Stimulated activated CD4-positive, alpha-beta T cell treated with anti-CD3 and anti-CD28 coated beads, Interleukin-2, amount 100 ng/mL, for 4 hours (primary cell): ENCODE data around the gene CYS1.
"Not testable (repeated sequence)": the region's sequence is repeated elsewhere in the genome, so short reads cannot be mapped to it uniquely, and the experiment has no call there.

Experiments used
- DNase-seq: peaks from one replicate; pipeline ENCODE4 v3.0.0-alpha.2; 2020; ENCODE audit warnings: low read depth

Gene CYS1

DNA sequence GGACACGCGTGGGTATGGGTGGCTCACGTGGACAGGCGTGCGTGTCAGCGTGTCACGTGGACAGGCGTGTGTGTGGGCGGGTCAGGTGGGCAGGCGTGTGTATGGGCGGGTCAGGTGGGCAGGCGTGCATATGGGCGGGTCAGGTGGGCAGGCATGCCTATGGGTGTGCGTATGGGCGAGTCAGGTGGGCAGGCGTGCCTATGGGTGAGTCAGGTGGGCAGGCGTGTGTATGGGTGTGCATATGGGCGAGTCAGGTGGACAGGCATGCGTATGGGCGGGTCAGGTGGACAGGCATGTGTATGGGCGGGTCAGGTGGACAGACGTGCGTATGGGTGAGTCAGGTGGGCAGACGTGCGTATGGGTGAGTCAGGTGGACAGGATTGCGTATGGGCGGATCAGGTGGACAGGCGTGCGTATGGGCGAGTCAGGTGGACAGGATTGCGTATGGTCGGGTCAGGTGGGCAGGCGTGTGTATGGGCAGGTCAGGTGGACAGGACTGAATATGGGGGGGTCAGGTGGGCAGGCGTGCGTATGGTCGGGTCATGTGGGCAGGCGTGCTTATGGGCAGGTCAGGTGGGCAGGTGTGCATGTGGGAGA lies 67.7 kb downstream of the CYS1 start:
- not testable (repeated sequence) for DNase-seq

DNA sequence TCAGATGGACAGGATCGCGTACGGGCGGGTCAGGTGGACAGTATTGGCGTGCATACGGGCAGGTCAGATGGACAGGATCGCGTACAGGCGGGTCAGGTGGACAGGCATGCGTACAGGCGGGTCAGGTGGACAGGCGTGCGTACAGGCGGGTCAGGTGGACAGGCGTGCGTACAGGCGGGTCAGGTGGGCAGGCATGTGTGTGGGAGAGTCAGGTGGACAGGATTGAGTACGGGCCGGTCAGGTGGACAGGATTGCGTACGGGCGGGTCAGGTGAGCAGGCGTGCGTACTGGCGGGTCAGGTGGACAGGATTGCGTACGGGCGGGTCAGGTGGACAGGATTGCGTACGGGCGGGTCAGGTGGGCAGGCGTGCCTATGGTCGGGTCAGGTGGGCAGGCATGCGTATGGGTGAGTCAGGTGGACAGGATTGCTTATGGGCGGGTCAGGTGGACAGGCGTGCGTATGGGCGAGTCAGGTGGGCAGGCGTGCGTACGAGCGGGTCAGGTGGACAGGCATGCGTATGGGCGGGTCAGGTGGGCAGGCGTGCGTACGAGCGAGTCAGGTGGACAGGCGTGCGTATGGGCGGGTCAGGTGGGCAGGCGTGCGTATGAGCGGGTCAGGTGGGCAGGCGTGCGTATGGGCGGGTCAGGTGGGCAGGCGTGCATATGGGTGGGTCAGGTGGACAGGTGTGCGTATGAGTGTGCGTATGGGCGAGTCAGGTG lies 68.4 kb downstream of the CYS1 start:
- DNase-seq: not testable (repeated sequence)

DNA sequence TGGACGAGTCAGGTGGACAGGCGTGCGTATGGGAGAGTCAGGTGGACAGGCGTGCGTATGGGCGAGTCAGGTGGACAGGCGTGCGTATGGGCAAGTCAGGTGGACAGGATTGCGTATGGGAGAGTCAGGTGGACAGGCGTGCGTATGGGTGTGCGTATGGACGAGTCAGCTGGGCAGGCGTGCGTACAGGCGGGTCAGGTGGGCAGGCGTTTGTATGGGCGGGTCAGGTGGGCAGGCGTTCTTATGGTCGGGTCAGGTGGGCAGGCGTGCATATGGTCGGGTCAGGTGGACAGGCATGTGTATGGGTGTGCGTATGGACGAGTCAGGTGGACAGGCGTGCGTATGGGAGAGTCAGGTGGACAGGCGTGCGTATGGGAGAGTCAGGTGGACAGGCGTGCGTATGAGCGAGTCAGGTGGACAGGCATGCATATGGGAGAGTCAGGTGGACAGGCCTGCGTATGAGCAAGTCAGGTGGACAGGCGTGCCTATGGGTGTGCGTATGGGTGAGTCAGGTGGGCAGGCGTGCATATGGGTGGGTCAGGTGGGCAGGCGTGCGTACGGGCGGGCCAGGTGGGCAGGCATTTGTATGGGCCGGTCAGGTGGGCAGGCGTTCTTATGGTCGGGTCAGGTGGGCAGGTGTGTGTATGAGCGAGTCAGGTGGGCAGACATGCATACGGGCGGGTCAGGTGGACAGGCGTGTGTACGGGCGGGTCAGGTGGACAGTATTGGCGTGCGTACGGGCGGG lies 69.2 kb downstream of the CYS1 start:
- DNase-seq: not testable (repeated sequence)

GRCh38 chr2:10009811-10010781 lies 70.1 kb downstream of the CYS1 start:
- DNase-seq: no peak

DNA sequence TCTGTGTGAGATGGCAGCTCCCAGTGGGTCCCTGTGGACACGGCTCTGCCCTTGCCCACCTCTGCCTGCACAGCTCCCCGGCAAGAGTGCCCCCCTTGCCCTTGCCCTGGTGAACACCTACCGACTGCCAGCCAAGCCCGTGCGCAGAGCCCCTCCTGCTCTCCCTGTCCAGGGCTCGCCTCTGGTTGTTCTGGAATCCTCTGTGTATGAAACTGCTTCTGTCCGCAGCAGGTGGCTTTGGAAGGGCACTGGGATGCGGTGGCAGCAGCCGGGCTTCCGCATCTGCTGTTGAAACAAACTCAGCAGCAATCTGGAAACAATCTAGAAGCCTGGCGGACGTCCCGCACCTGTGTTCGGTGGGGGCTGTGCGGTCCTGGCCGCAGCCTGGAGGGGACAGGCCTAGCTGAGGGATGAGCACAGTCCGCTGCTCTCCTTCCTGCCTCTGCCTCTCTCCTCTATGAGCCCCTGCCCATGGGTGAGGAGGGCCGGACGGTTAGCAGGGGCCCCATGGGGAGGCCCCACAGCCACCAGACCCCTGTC lies 70.9 kb downstream of the CYS1 start:
- DNase-seq: no peak

- no peak for DNase-seq
Observed at GRCh38 chr2:10008809-10009176, 71.4 kb downstream of the CYS1 start.

DNA sequence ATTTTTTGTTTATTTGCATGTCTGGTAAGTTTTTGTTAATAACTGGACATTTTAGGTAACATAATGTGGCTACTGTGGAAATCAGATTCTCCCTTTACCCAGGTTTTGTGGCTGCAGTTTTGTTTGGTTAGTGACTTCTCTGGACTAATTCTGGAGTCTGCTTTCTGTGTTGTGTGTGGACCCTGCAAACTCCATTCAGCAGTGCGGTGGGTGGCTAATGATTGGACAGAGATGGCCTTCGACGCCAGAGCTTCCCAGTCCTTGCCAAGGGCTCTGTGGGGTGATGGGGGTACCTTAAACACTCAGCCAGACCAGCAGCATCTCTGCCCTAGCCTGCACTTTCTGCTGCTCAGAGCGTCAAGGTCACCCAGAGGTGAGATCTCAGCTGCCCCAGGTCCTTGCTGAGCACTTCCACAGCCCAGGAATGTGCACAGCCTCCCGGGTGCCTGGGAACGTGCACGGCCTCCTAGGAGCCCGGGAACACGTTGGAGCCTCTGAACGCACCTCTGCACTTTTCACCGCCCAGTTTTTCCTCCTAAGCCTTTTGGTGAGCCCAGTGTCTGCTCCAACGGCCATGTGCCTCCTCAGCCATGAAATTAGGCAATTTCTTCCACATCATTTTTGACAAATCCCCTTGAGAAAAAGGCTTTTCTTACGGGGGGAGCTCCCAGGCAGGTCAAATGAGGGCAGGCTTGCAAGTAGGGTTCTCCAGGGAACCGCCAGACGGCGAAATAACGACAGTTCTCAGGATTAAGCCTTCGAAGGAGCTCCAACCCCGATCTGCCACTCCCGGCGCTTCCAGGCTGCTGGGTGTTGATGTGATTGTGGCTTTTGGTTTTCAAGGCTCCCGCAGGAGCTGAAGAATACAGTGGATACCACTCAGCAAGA lies 72.0 kb downstream of the CYS1 start:
- no peak for DNase-seq

DNA sequence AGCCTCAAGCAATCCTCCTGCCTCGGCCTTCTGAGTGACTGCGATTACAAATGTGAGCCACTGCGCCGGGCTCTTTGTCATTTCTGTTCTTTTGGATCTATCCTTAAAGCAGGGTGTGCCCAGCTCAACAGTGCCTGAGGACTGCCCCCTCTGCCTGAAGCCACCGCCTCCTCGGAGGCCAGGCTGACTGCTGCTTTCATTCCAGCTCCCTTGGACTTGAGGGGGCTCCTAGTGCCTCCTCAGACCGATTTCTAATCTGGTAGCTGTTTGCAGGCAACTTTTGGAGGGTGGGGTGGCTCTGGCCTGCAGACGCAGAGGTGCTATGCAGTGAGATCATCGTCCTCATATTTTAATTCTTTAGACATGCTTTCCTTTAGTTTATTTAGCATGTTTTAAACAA lies 72.8 kb downstream of the CYS1 start:
- DNase-seq: no peak
